HCT116 (cell line): ENCODE results near the gene LCN10. TPM values are rescaled to one million over a fixed set of nuclear protein-coding genes. Genes with fewer than 3 reads are reported as not detected.

ENCODE experiments used
- ATAC-seq: fragments of 200-7000 bp; cut with Tn5 transposase; 2 replicates; pipeline ENCODE4 v1.9.1; 2020; ENCODE audit warnings: mild to moderate bottlenecking, moderate library complexity
- BruUV-seq: library from RNA; stranded (reverse); fragments of 400-500 nt; replicated peaks from 2 replicates; lab custom pipeline; 2021; lab: Mats Ljungman, UMichigan
- CTCF ChIA-PET: fragments of 300-600 bp; sonication (Branson Sonifier 250); formaldehyde crosslinking; loops from one replicate; lab custom pipeline; 2021; ENCODE audit warnings: antibody characterized with exemption; lab: Charles Lee
- POLR2A ChIA-PET: fragments of 300-600, 350-600 bp; sonication (Branson Sonifier 250); formaldehyde crosslinking; loops from one replicate; lab custom pipeline; 2021; ENCODE audit warnings: antibody characterized with exemption; lab: Charles Lee
- RAD21 ChIA-PET, 2 experiments: fragments of 300-600 bp; sonication (Branson Sonifier 250); formaldehyde crosslinking; loops; one replicate each; lab custom pipeline; 2023; ENCODE audit warnings: low total read pairs in 2 of 2; ENCODE audit not compliant: uncharacterized antibody in 2 of 2, unreplicated experiment in 2 of 2, low non-redundant PET in 1 of 2; lab: Charles Lee
- DNase-seq: peaks from one replicate; pipeline ENCODE4 v3.0.0-alpha.2; 2010; ENCODE audit warnings: low read depth, low spot score
- H2AFZ ChIP-seq: fragments of 200-600 bp; shearing (Covaris generic), sonication (generic); 2 replicates; pipeline ENCODE4 v1.6.1; 2017; ENCODE audit warnings: low read depth, mixed run types, mixed read lengths, antibody characterized with exemption, low read length; ENCODE audit not compliant: poor library complexity, severe bottlenecking
- H3K27ac ChIP-seq: 2 replicates; pipeline ENCODE4 v1.5.1; 2012; ENCODE audit warnings: low read depth, low read length
- H3K27me3 ChIP-seq: fragments of 200-600 bp; sonication (generic); 2 replicates; pipeline ENCODE4 v1.6.1; 2016; ENCODE audit warnings: mixed run types, low read length, mixed read lengths; ENCODE audit not compliant: insufficient read depth
- H3K36me3 ChIP-seq, 2 experiments: fragments of 200-500 bp in 1 of 2; fragments of 200-600 bp in 1 of 2; sonication (Bioruptor generic) in 1 of 2; sonication (generic) in 1 of 2; 2 replicates each; pipeline versions ENCODE4 v1.5.1 to v1.6.1; 2014 to 2016; ENCODE audit warnings: low read length in 2 of 2, inconsistent platforms in 1 of 2, mixed read lengths in 1 of 2, mixed run types in 1 of 2; ENCODE audit not compliant: insufficient read depth in 2 of 2, control insufficient read depth in 1 of 2
- H3K4me1 ChIP-seq, 2 experiments: fragments of 200-600 bp in 1 of 2; sonication (generic) in 1 of 2; 2 replicates each; pipeline versions ENCODE4 v1.5.1 to v1.6.1; 2012 to 2017; ENCODE audit warnings: low read length in 2 of 2, inconsistent platforms in 1 of 2, mild to moderate bottlenecking in 1 of 2, mixed read lengths in 1 of 2, mixed run types in 1 of 2, moderate library complexity in 1 of 2; ENCODE audit not compliant: insufficient read depth in 2 of 2, control insufficient read depth in 1 of 2
- H3K4me2 ChIP-seq: fragments of 200-600 bp; sonication (generic); 2 replicates; pipeline ENCODE4 v1.6.1; 2017; ENCODE audit warnings: mixed run types, low read length, mixed read lengths
- H3K4me3 ChIP-seq, 2 experiments: fragments of 200-600 bp in 1 of 2; sonication (generic) in 1 of 2; replicated peaks in 1 of 2; 2 replicates each; pipeline ENCODE4 v1.5.1; 2011 to 2016; ENCODE audit warnings: low read length in 2 of 2, control low read depth in 1 of 2, low read depth in 1 of 2, mild to moderate bottlenecking in 1 of 2, mixed read lengths in 1 of 2, mixed run types in 1 of 2
- H3K79me2 ChIP-seq: fragments of 200-600 bp; sonication (generic); 2 replicates; pipeline ENCODE4 v1.6.1; 2017; ENCODE audit warnings: mild to moderate bottlenecking, mixed run types, low read length, moderate library complexity, mixed read lengths; ENCODE audit not compliant: insufficient read depth
- H3K9ac ChIP-seq: fragments of 200-600 bp; sonication (generic); 2 replicates; pipeline ENCODE4 v1.6.1; 2016; ENCODE audit warnings: low read length, mixed read lengths
- H3K9me2 ChIP-seq: fragments of 200-600 bp; sonication (generic), shearing (Covaris generic); 2 replicates; pipeline ENCODE4 v1.6.1; 2017; ENCODE audit warnings: mixed run types, mild to moderate bottlenecking, moderate library complexity; ENCODE audit not compliant: insufficient read depth
- H3K9me3 ChIP-seq, 2 experiments: fragments of 200-500 bp in 1 of 2; fragments of 200-600 bp in 1 of 2; sonication (Bioruptor generic) in 1 of 2; sonication (generic) in 1 of 2; 2 replicates each; pipeline ENCODE4 v1.6.1; 2014 to 2017; ENCODE audit warnings: low read length in 2 of 2, mixed read lengths in 2 of 2, inconsistent platforms in 1 of 2, low read depth in 1 of 2, mild to moderate bottlenecking in 1 of 2, mixed run types in 1 of 2, moderate library complexity in 1 of 2; ENCODE audit not compliant: control insufficient read depth in 1 of 2, insufficient read depth in 1 of 2
- H4K20me1 ChIP-seq: fragments of 200-600 bp; sonication (generic), shearing (Covaris generic); 2 replicates; pipeline ENCODE4 v1.6.1; 2017; ENCODE audit warnings: mixed run types, mild to moderate bottlenecking, moderate library complexity; ENCODE audit not compliant: insufficient read depth
- ATF3 ChIP-seq: IDR thresholded peaks from 2 replicates; pipeline ENCODE4 v1.6.1; 2012
- CTCF ChIP-seq, 3 experiments: fragments of 200-600 bp in 1 of 3; sonication (generic) in 1 of 3; IDR thresholded peaks in 2 of 3; conservative IDR thresholded peaks in 1 of 3; 2 replicates each; pipeline ENCODE4 v1.5.1; 2012 to 2017; ENCODE audit warnings: low read depth in 2 of 3, low read length in 2 of 3, antibody characterized with exemption in 1 of 3, borderline replicate concordance in 1 of 3, control low read depth in 1 of 3, mild to moderate bottlenecking in 1 of 3, mixed read lengths in 1 of 3, mixed run types in 1 of 3, moderate library complexity in 1 of 3; ENCODE audit not compliant: insufficient read depth in 1 of 3
- FOSL1 ChIP-seq: IDR thresholded peaks from 2 replicates; pipeline ENCODE4 v1.6.1; 2012; ENCODE audit warnings: low read depth
- REST ChIP-seq: IDR thresholded peaks from 2 replicates; pipeline ENCODE4 v1.6.1; 2012; ENCODE audit warnings: low read depth
- SP1 ChIP-seq: IDR thresholded peaks from 2 replicates; pipeline ENCODE4 v1.6.1; 2012; ENCODE audit warnings: low read depth
- ZFX ChIP-seq: fragments of 450-650 bp; IDR thresholded peaks from 2 replicates; pipeline ENCODE4 v1.6.1; 2017
- ZNF274 ChIP-seq: fragments of 200-500 bp; sonication (Bioruptor generic); IDR thresholded peaks from 2 replicates; pipeline ENCODE4 v1.6.1; 2014; ENCODE audit warnings: mild to moderate bottlenecking, low read depth, low read length, inconsistent platforms
- intact Hi-C: fragments of 100-400 bp; cut with micrococcal nuclease; formaldehyde crosslinking; loops from 2 replicates; pipeline ENCODE4 v1.10.0; 2022
- total RNA-seq: library from RNA; stranded (reverse); gene quantifications from one replicate; pipeline ENCODE4 v1.2.1, GENCODE V29; 2021; ENCODE audit not compliant: unreplicated experiment

The LCN10 gene
- total RNA-seq, 1 experiment from 2014 or later, result not detected

- no peak for TF ChIP-seq SP1
- TF ChIP-seq ZNF274, result no peak
- ChIA-PET RAD21 (no interaction called here), POLR2A (no interaction called here), CTCF (no interaction called here)
- no peaks in the 10 kb centered on the region for H3K36me3 ChIP-seq
- H3K27ac ChIP-seq, result peak overlapping the region; percentile 24; the same call in 1 of the 2 replicates
- no peak overlapping the region for H3K9ac ChIP-seq
- H3K79me2 ChIP-seq, result peaks cover 10% of the 10 kb centered on the region
- intact Hi-C loops, result no loop called here
- H3K4me3 ChIP-seq, result no peak overlapping the region
- no peak overlapping the region for H2AFZ ChIP-seq
- H3K4me1 ChIP-seq, result peaks cover 54 to 77% of the 10 kb centered on the region in 2 experiments
- DNase-seq (no peak), ATAC-seq (no peak)
- H3K27me3 ChIP-seq, result no peaks in the 10 kb centered on the region
- no peaks in the 10 kb centered on the region for H3K9me3 ChIP-seq
- H3K9me2 ChIP-seq, result no peaks in the 10 kb centered on the region
- BruUV-seq, result no TSS peak
- H4K20me1 ChIP-seq, result no peaks in the 10 kb centered on the region
- H3K4me2 ChIP-seq, result peak overlapping the region; percentile 33
These were observed 51.9 kb downstream of the LCN10 start for GRCh38 chr9:136690806-136691261.

- ChIA-PET RAD21 (no interaction called here), POLR2A (no interaction called here), CTCF (no interaction called here)
- no peaks in the 10 kb centered on the region for H3K36me3 ChIP-seq
- TF ChIP-seq FOSL1 (no peak), ZFX (peak; percentile 29; the same call in 1 of the 2 replicates), REST (no peak), ATF3 (no peak), CTCF (IDR thresholded peaks at IDR 0.05 in 2 of 3, conservative IDR thresholded peaks at IDR 0.05 in 1 of 3; ENCODE audit: borderline replicate concordance in 1 of 3, insufficient read depth in 1 of 3, low read depth in 2 of 3, low read length in 2 of 3) (no peak)
- H3K9me2 ChIP-seq, result no peaks in the 10 kb centered on the region
- H4K20me1 ChIP-seq, result no peaks in the 10 kb centered on the region
- H3K79me2 ChIP-seq, result peaks cover 16% of the 10 kb centered on the region
- no peak overlapping the region for H2AFZ ChIP-seq
- no peak overlapping the region for H3K9ac ChIP-seq
- peak overlapping the region; percentile 33 for H3K4me2 ChIP-seq
- BruUV-seq, result no TSS peak
- no peaks in the 10 kb centered on the region for H3K9me3 ChIP-seq
- no peak for ATAC-seq
- no peak for DNase-seq
- peaks cover 54 to 77% of the 10 kb centered on the region in 2 experiments for H3K4me1 ChIP-seq
- intact Hi-C loops, result no loop called here
- no peak overlapping the region for H3K4me3 ChIP-seq
- H3K27me3 ChIP-seq, result no peaks in the 10 kb centered on the region
- peak overlapping the region; percentile 24; the same call in 1 of the 2 replicates for H3K27ac ChIP-seq
These were observed 52.5 kb downstream of the LCN10 start for GRCh38 chr9:136690104-136690805.
